IMR-90 (cell line): Measurements from ENCODE around the gene ASTE1. TPM values are rescaled to one million over a fixed set of nuclear protein-coding genes. Genes with fewer than 3 reads are reported as not detected.

Source experiments
- ATAC-seq: fragments of 200-7000 bp; cut with Tn5 transposase; 2 replicates; pipeline ENCODE4 v1.9.1; 2020; ENCODE audit warnings: low read depth, mild to moderate bottlenecking, moderate library complexity
- BruUV-seq: library from RNA; stranded (reverse); fragments of 400-500 nt; replicated peaks from 2 replicates; lab custom pipeline; 2021; lab: Mats Ljungman, UMichigan
- CTCF ChIA-PET: fragments of 300-600 bp; formaldehyde crosslinking; extraction: SDS; loops from one replicate; lab custom pipeline; 2021; ENCODE audit warnings: antibody characterized with exemption; lab: Yijun Ruan, JAX
- POLR2A ChIA-PET: fragments of 300-600 bp; sonication (Branson Sonifier 250); formaldehyde crosslinking; loops from one replicate; lab custom pipeline; 2022; ENCODE audit warnings: antibody characterized with exemption; ENCODE audit not compliant: unreplicated experiment; lab: Charles Lee
- DNase-seq: peaks from one replicate; pipeline ENCODE4 v3.0.0; 2013
- H2AFZ ChIP-seq: replicated peaks from 2 replicates; pipeline ENCODE3; 2013; ENCODE audit warnings: low read length, mild to moderate bottlenecking; ENCODE audit not compliant: poor library complexity
- H2AK5ac ChIP-seq: 2 replicates; pipeline ENCODE4 v1.6.1; 2013; ENCODE audit warnings: low read depth, low read length, inconsistent platforms
- H2AK9ac ChIP-seq: replicated peaks from 2 replicates; pipeline ENCODE3; 2013; ENCODE audit warnings: mild to moderate bottlenecking, low read depth, low read length, moderate library complexity; ENCODE audit not compliant: poor library complexity
- H2BK120ac ChIP-seq: 2 replicates; pipeline ENCODE4 v1.6.1; 2013; ENCODE audit warnings: low read depth, low read length, inconsistent platforms
- H2BK15ac ChIP-seq: 3 replicates; pipeline ENCODE4 v1.6.1; 2013; ENCODE audit warnings: low read depth, low read length, inconsistent platforms
- H2BK20ac ChIP-seq: 2 replicates; pipeline ENCODE4 v1.6.1; 2013; ENCODE audit warnings: low read depth, mild to moderate bottlenecking, inconsistent platforms, low read length, moderate library complexity
- H2BK5ac ChIP-seq: 2 replicates; pipeline ENCODE4 v1.6.1; 2013; ENCODE audit warnings: mild to moderate bottlenecking, low read depth, low read length, inconsistent platforms; ENCODE audit not compliant: poor library complexity, severe bottlenecking
- H3K14ac ChIP-seq: replicated peaks from 2 replicates; pipeline ENCODE4 v1.6.1; 2013; ENCODE audit warnings: low read depth, low read length, inconsistent platforms
- H3K18ac ChIP-seq: 2 replicates; pipeline ENCODE4 v1.6.1; 2013; ENCODE audit warnings: low read depth, low read length, control low read depth
- H3K23ac ChIP-seq: 2 replicates; pipeline ENCODE4 v1.6.1; 2013; ENCODE audit warnings: low read depth, low read length, inconsistent platforms
- H3K27ac ChIP-seq: 2 replicates; pipeline ENCODE4 v1.5.1; 2013; ENCODE audit warnings: mild to moderate bottlenecking, control low read depth, low read length; ENCODE audit not compliant: insufficient read depth
- H3K27me3 ChIP-seq: 2 replicates; pipeline ENCODE4 v1.6.1; 2013; ENCODE audit warnings: low read length; ENCODE audit not compliant: control insufficient read depth, insufficient read depth
- H3K36me3 ChIP-seq: 2 replicates; pipeline ENCODE4 v1.6.1; 2013; ENCODE audit warnings: low read length, mixed read lengths; ENCODE audit not compliant: control insufficient read depth, insufficient read depth
- H3K4ac ChIP-seq: 2 replicates; pipeline ENCODE4 v1.6.1; 2013; ENCODE audit warnings: low read depth, low read length, inconsistent platforms
- H3K4me1 ChIP-seq: 2 replicates; pipeline ENCODE4 v1.6.1; 2013; ENCODE audit warnings: low read length, mixed read lengths; ENCODE audit not compliant: control insufficient read depth, insufficient read depth
- H3K4me2 ChIP-seq: 2 replicates; pipeline ENCODE4 v1.6.1; 2013; ENCODE audit warnings: low read depth, mild to moderate bottlenecking, control low read depth, low read length, moderate library complexity
- H3K4me3 ChIP-seq: 2 replicates; pipeline ENCODE4 v1.5.1; 2013; ENCODE audit warnings: low read depth, mild to moderate bottlenecking, control low read depth, low read length, moderate library complexity; ENCODE audit not compliant: insufficient read depth
- H3K56ac ChIP-seq: 2 replicates; pipeline ENCODE4 v1.6.1; 2013; ENCODE audit warnings: low read length, inconsistent platforms; ENCODE audit not compliant: insufficient read depth; ENCODE audit errors: extremely low read depth
- H3K79me1 ChIP-seq, 2 experiments: 2 replicates each; pipeline ENCODE4 v1.6.1; 2013; ENCODE audit warnings: low read length in 2 of 2, inconsistent platforms in 1 of 2, low read depth in 1 of 2
- H3K9ac ChIP-seq: 2 replicates; pipeline ENCODE4 v1.6.1; 2013; ENCODE audit warnings: low read depth, low read length, control low read depth
- H3K9me1 ChIP-seq: 2 replicates; pipeline ENCODE4 v1.6.1; 2013; ENCODE audit warnings: low read length, inconsistent platforms; ENCODE audit not compliant: insufficient read depth
- H3K9me3 ChIP-seq: 2 replicates; pipeline ENCODE4 v1.6.1; 2013; ENCODE audit warnings: low read length; ENCODE audit not compliant: control insufficient read depth, insufficient read depth
- H4K20me1 ChIP-seq: 2 replicates; pipeline ENCODE4 v1.6.1; 2013; ENCODE audit warnings: low read length, inconsistent platforms; ENCODE audit not compliant: insufficient read depth
- H4K5ac ChIP-seq: 2 replicates; pipeline ENCODE4 v1.6.1; 2013; ENCODE audit warnings: mild to moderate bottlenecking, low read depth, low read length, control low read depth
- H4K8ac ChIP-seq, 2 experiments: 2 replicates each; pipeline ENCODE4 v1.6.1; 2013; ENCODE audit warnings: low read depth in 2 of 2, low read length in 2 of 2, control low read depth in 1 of 2, inconsistent platforms in 1 of 2
- H4K91ac ChIP-seq: 2 replicates; pipeline ENCODE4 v1.6.1; 2013; ENCODE audit warnings: low read depth, low read length, inconsistent platforms; ENCODE audit not compliant: insufficient read depth
- BHLHE40 ChIP-seq: fragments of 150-350 bp; IDR thresholded peaks from 2 replicates; pipeline ENCODE4 v1.6.1; 2016; ENCODE audit warnings: mild to moderate bottlenecking, low read depth, low read length
- CEBPB ChIP-seq: IDR thresholded peaks from 2 replicates; pipeline ENCODE4 v1.6.1; 2012; ENCODE audit warnings: low read depth, low read length, improper control_type of control experiment
- CHD1 ChIP-seq: IDR thresholded peaks from 2 replicates; pipeline ENCODE4 v1.6.1; 2012; ENCODE audit warnings: low read depth, low read length, improper control_type of control experiment
- CTCF ChIP-seq: conservative IDR thresholded peaks from 2 replicates; pipeline ENCODE4 v1.5.1; 2012; ENCODE audit warnings: mild to moderate bottlenecking, low read depth, low read length, improper control_type of control experiment
- ELK1 ChIP-seq: fragments of 150-350 bp; IDR thresholded peaks from 2 replicates; pipeline ENCODE4 v1.6.1; 2016; ENCODE audit warnings: low read depth, mild to moderate bottlenecking, low read length, moderate library complexity, borderline replicate concordance
- FOS ChIP-seq: fragments of 150-350 bp; IDR thresholded peaks from 2 replicates; pipeline ENCODE4 v1.6.1; 2016; ENCODE audit warnings: low read depth, low read length
- MAFK ChIP-seq: IDR thresholded peaks from 2 replicates; pipeline ENCODE4 v1.6.1; 2012; ENCODE audit warnings: low read depth, low read length, improper control_type of control experiment
- MAZ ChIP-seq: IDR thresholded peaks from 2 replicates; pipeline ENCODE4 v1.6.1; 2012; ENCODE audit warnings: low read depth, mild to moderate bottlenecking, low read length, improper control_type of control experiment, moderate library complexity, borderline replicate concordance
- MXI1 ChIP-seq: IDR thresholded peaks from 2 replicates; pipeline ENCODE4 v1.6.1; 2012; ENCODE audit warnings: low read depth, mild to moderate bottlenecking, low read length, moderate library complexity, borderline replicate concordance
- POLR2A ChIP-seq: IDR thresholded peaks from 2 replicates; pipeline ENCODE4 v1.6.1; 2012; ENCODE audit warnings: mild to moderate bottlenecking, low read depth, low read length
- RAD21 ChIP-seq: IDR thresholded peaks from 2 replicates; pipeline ENCODE4 v1.6.1; 2012; ENCODE audit warnings: low read length, improper control_type of control experiment
- RCOR1 ChIP-seq: IDR thresholded peaks from 2 replicates; pipeline ENCODE4 v1.6.1; 2012; ENCODE audit warnings: mild to moderate bottlenecking, low read length, improper control_type of control experiment; ENCODE audit not compliant: insufficient replicate concordance
- RFX5 ChIP-seq: IDR thresholded peaks from 2 replicates; pipeline ENCODE4 v1.8.0; 2012; ENCODE audit warnings: low read depth, mild to moderate bottlenecking, low read length, moderate library complexity
- SMC3 ChIP-seq: fragments of 150-350 bp; IDR thresholded peaks from 2 replicates; pipeline ENCODE4 v1.6.1; 2016; ENCODE audit warnings: low read depth, mild to moderate bottlenecking, antibody characterized with exemption, low read length, moderate library complexity
- USF2 ChIP-seq: fragments of 150-350 bp; IDR thresholded peaks from 2 replicates; pipeline ENCODE4 v1.6.1; 2017; ENCODE audit warnings: mild to moderate bottlenecking, antibody characterized with exemption, low read length, low read depth
- WGBS, 2 experiments: methylation state at CpG; one replicate each; pipeline versions ENCODE4 v1.1.5 to v1.1.7; 2013; ENCODE audit warnings: missing lambda C conversion rate in 2 of 2; ENCODE audit not compliant: insufficient read length in 1 of 2; ENCODE audit errors: extremely low coverage in 2 of 2; 5-methylcytosine and 5-hydroxymethylcytosine counted together
- dilution Hi-C: fragments of 300-500 bp; cut with HindIII; formaldehyde crosslinking; loops from one replicate; pipeline ENCODE4 v1.14.3; 2018; ENCODE audit warnings: low sequenced_read_pairs; ENCODE audit not compliant: unreplicated experiment
- in situ Hi-C: fragments of 300-500 bp; cut with MboI; formaldehyde crosslinking; loops from 3 replicates; pipeline ENCODE4 v1.14.3; 2019; ENCODE audit warnings: low sequenced_read_pairs, inconsistent platforms, mixed read lengths
- intact Hi-C: fragments of 100-400 bp; cut with micrococcal nuclease; formaldehyde crosslinking; loops from 2 replicates; pipeline ENCODE4 v1.10.0; 2022
- polyA plus RNA-seq, 3 experiments: library from polyadenylated mRNA; depleted of rRNA; stranded (reverse); fragments of >200 nt; gene quantifications; 2 replicates each; pipeline ENCODE4 v1.2.3, GENCODE V29; 2012; ENCODE audit warnings: low replicate concordance in 1 of 3
- total RNA-seq: library from RNA; depleted of rRNA; stranded (reverse); fragments of >200 nt; gene quantifications from 2 replicates; pipeline ENCODE4 v1.2.3, GENCODE V29; 2012

Gene ASTE1
- total and polyA plus RNA-seq, 2 of the 4 experiments (the other 2 are of a cell fraction), result 3.2 to 7.5 TPM

GRCh38 chr3:130991126-130991525 is 35.5 kb downstream of the ASTE1 start:
- Histone ChIP-seq H3K9ac (no peak overlapping the region), H3K27me3 (no peaks in the 10 kb centered on the region), H3K9me3 (no peaks in the 10 kb centered on the region), H3K4me2 (no peak overlapping the region), H2BK5ac (no peak overlapping the region), H3K56ac (no peak overlapping the region), H4K5ac (no peak overlapping the region), H3K14ac (no peak overlapping the region), H2AFZ (no peak overlapping the region), H3K4me1 (no peaks in the 10 kb centered on the region), H3K4ac (no peak overlapping the region), H3K36me3 (peaks cover 9% of the 10 kb centered on the region), H2BK120ac (no peak overlapping the region), H3K23ac (no peak overlapping the region), H3K4me3 (no peak overlapping the region), H3K79me1 (peaks cover 9 to 18% of the 10 kb centered on the region in 2 experiments), H2AK5ac (no peak overlapping the region), H2BK20ac (no peak overlapping the region), H4K20me1 (no peaks in the 10 kb centered on the region), H3K27ac (no peak overlapping the region), H4K91ac (no peak overlapping the region), H2AK9ac (no peak overlapping the region), H3K18ac (no peak overlapping the region), H2BK15ac (no peak overlapping the region), H3K9me1 (peaks cover 10% of the 10 kb centered on the region; the same call in 1 of the 2 replicates), H4K8ac (no peak overlapping the region)
- POLR2A ChIA-PET, result interaction anchor here (0.6 kb wide), 1 partner anchor 359 kb away, joined by 4 read pairs; no protein-coding TSS in a partner anchor
- no peak for DNase-seq
- no peak for ATAC-seq
- in situ Hi-C loops, result loop anchor here (25.0 kb wide), 1 partner anchor 254 kb away; the partner anchor contains the start of gene PIK3R4
- TF ChIP-seq FOS, result no peak
- TF ChIP-seq BHLHE40, result no peak
- TF ChIP-seq MAZ, result no peak
- no peak for TF ChIP-seq MAFK
- no peak for TF ChIP-seq RFX5
- TF ChIP-seq CHD1, result no peak
- TF ChIP-seq RCOR1, result no peak
- TF ChIP-seq ELK1, result no peak
- TF ChIP-seq CTCF, result no peak
- no peak for TF ChIP-seq RAD21
- TF ChIP-seq CEBPB, result no peak
- no peak for TF ChIP-seq SMC3
- no peak for TF ChIP-seq USF2
- no peak for TF ChIP-seq POLR2A
- TF ChIP-seq MXI1, result no peak
- CTCF ChIA-PET, result no interaction called here
- dilution Hi-C loops, result no loop called here
- no TSS peak for BruUV-seq
- WGBS, 2 experiments, result 100% methylated on average over 1 to 3 of the region's 5 CpGs
- intact Hi-C loops, result no loop called here
